ENCODE measurements around the gene TNNI2. TPM values are rescaled to one million over a fixed set of nuclear protein-coding genes. Genes with fewer than 3 reads are reported as not detected.
A peak's percentile ranks its signal among the peaks of the same experiment; 100 is the strongest.

Gene TNNI2
- total RNA-seq, 4 donors from 2014 or later = 4.7 to 23.9 (median 9.3) TPM; not detected in 1

DNA sequence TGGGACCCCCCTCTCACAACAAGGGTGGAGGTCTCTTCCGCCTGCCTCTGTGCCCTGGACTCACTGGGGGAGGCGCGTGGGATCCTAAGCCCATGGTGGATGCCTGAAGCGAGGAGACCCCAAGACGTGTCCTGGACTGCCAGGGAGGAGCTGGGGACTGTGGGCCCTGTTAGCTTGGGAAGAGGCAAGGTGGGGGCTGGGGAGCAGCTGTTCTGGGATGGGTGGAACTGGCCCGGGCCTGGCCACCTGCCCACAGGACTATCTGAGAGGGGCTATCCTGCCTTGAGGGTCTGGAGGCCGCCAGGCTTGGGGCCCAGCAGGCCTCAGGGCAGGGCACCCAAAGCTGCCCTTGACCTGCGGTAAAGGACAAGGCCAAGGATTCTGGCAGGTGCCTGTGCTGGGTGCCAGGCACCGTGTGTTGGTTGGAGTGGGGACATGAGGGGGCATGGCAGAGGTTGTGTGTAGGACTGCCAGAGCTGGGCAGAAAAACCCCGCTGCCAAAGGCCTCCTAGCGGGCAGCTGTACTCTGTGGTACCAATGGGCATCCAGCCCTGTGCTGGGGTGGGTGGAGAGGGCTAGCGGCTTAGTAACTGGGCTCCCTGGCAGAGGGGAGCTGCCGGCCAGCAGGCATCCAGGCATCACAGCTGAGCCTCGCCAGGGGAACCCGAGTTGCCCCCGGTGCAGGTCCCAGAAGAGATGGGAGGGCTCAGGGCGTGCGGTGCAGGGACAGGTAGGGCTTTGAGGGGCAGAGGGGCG, 14.8 kb downstream of the TNNI2 start:
- H3K27ac ChIP-seq = peak overlapping the region; percentile 51 to 85 (median 72)
- H3K27me3 ChIP-seq = no peaks in the 10 kb centered on the region
- TF ChIP-seq POLR2A (IDR thresholded peaks at IDR 0.05) = no peak
- no peak for TF ChIP-seq CTCF (IDR thresholded peaks at IDR 0.05)
- no peaks in the 10 kb centered on the region for H3K9me3 ChIP-seq
- H3K4me3 ChIP-seq = peak overlapping the region; percentile 47 to 64 (median 51)
- no peaks in the 10 kb centered on the region for H3K36me3 ChIP-seq
- peaks cover 0 to 53% (median 31%) of the 10 kb centered on the region in 4 donors for H3K4me1 ChIP-seq
- peak in 1 of 3 donors; percentile 43 for DNase-seq

GRCh38 chr11:1854132-1854948, 15.6 kb downstream of the TNNI2 start:
- Histone ChIP-seq H3K4me3 (peak overlapping the region; percentile 47 to 64 (median 51)), H3K4me1 (peaks cover 0 to 53% (median 31%) of the 10 kb centered on the region in 4 donors), H3K36me3 (no peaks in the 10 kb centered on the region), H3K27ac (peak overlapping the region in 3 of 4 donors; percentile 61 to 85 (median 83)), H3K9me3 (no peaks in the 10 kb centered on the region), H3K27me3 (no peaks in the 10 kb centered on the region)
- peak in 1 of 3 donors; percentile 61 for DNase-seq
- TF ChIP-seq CTCF (IDR thresholded peaks at IDR 0.05) (no peak), POLR2A (IDR thresholded peaks at IDR 0.05) (no peak)

DNA sequence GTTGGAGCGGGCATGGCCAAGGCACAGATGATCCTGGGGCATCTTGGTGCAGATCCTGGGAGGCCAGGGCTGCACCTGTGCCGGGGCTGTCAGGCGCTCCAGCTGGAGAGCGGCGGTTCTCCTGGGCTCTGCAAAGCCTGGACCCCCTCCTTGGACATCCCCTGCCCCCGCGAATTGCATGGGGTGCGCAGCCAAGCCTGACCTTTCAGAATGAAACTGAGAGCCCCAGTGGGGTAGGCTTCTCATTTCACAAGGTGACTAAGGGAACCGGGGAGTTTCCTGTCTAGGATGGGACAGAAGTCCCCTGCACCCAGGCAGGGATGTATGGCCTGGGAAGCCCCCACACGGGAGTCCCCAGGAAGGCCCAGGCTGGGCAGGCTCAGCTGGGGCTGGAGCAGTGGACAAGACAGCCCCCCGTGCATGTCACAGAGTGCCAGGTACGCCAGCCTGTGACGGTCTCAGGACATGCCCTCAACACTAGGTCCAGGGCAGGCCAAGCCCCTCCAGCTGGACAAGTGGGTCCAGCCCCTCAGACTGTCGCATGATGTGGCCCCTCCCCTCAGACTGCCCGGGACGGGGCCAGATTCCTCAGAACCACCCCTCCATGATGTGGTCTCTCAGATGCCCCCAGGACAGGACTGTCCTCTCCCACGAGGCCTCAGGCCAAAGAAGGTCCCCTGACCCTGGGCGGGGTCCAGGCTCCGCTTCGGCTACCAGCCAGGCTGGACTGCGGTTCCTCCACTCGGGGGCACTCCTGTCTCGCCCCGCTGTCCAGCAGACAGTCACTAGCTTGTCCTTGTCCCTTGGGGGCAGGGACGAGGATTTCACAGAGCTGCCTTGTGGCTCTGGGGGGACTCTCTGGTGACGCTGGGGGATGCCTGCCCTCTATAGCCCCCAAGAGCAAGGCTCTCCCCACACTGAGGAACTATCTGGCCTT, 16.4 kb downstream of the TNNI2 start:
- Histone ChIP-seq H3K4me3 (peak overlapping the region; percentile 47 to 64 (median 51)), H3K27ac (peak overlapping the region in 1 of 4 donors; percentile 83), H3K4me1 (peaks cover 0 to 46% (median 24%) of the 10 kb centered on the region in 4 donors), H3K27me3 (no peaks in the 10 kb centered on the region), H3K9me3 (no peaks in the 10 kb centered on the region), H3K36me3 (no peaks in the 10 kb centered on the region)
- DNase-seq = peak in 1 of 3 donors; percentile 41
- no peak for TF ChIP-seq POLR2A (IDR thresholded peaks at IDR 0.05)
- TF ChIP-seq CTCF (IDR thresholded peaks at IDR 0.05) = no peak

- Histone ChIP-seq H3K27me3 (no peaks in the 10 kb centered on the region), H3K36me3 (no peaks in the 10 kb centered on the region), H3K4me1 (peaks cover 0 to 46% (median 24%) of the 10 kb centered on the region in 4 donors), H3K4me3 (peak overlapping the region in 1 of 4 donors; percentile 64), H3K27ac (peak overlapping the region in 1 of 4 donors; percentile 83), H3K9me3 (no peaks in the 10 kb centered on the region)
- TF ChIP-seq CTCF (IDR thresholded peaks at IDR 0.05) = no peak
- no peak for TF ChIP-seq POLR2A (IDR thresholded peaks at IDR 0.05)
- no peak for DNase-seq
These were observed 17.1 kb downstream of the TNNI2 start for GRCh38 chr11:1855886-1856265.
